NCI-H2107 (cell line): Measurements from ENCODE around the gene RPL3.

Experiments used
- DNase-seq: peaks from one replicate; lab custom pipeline; 2025; lab: John Stamatoyannopoulos, UW

RPL3 gene

DNA sequence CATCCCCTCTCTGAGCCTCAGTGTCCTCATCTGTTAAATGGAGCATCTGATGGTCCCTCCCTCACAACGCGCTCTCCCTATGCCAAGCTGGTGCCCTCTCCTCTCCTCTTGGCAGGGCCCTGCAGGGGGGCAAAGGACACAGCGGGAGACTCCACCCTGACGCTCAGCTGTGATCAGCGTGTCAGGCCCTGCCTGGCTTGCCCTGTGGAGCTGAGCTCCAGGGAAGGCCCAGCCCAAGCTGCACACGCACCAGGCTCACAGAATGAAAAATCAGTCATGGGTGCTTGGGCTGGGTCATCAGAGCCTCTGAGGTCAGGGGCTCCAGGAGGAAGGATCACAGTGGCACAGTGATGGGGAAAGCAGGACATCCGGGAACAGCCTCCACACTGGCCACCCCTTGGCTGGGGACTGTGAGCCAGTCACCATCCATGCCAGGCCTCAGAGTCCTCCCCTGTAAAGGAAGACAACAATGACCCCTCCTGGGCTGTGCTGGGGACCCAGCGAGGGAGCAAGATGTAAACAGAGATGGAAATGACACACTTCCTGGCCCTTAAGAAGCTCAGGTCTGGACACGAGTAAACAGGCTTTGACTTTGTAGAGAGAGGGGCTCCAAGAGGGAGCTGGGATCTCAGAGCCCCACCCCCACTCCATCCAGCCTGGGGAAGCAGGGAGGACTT, 36.6 kb downstream of the RPL3 start:
- no peak for DNase-seq

DNA sequence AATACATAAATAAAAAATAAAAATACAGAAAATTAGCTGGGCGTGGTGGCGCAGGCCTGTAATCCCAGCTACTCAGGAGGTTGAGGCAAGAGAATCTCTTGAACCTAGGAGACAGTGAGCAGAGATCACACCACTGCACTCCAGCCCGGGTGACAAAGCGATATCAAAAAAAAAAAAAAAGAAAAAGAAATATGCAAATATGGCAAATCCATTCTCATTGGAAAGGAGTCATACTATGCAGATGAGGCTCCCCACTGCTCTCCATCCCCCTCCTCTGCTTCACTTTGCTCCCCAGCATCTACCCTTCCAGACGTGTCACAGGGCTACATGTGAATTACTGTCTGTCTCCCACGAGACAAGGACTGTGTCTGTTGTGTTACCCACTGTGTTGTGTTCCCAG, 38.3 kb downstream of the RPL3 start:
- DNase-seq = no peak

DNA sequence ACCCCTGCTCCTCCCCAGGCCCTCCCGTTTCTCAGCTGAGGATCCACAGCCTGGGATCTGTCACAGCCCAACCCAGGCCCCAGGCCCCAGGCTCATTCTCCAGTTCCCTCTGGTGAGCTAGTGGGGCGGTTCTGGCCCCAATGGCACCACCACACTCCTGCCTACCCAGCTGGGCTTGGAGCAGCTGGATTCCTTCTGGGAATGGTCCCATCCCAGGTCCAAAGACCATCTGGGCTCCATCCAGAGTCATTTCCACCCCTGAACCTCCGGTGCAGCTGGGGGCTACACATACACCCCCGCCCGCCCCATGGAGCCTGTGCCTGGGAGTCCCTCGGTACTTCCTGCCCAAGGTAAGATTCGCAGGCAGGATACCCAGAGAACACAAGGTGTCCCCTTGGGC, 39.2 kb downstream of the RPL3 start:
- no peak for DNase-seq

DNA sequence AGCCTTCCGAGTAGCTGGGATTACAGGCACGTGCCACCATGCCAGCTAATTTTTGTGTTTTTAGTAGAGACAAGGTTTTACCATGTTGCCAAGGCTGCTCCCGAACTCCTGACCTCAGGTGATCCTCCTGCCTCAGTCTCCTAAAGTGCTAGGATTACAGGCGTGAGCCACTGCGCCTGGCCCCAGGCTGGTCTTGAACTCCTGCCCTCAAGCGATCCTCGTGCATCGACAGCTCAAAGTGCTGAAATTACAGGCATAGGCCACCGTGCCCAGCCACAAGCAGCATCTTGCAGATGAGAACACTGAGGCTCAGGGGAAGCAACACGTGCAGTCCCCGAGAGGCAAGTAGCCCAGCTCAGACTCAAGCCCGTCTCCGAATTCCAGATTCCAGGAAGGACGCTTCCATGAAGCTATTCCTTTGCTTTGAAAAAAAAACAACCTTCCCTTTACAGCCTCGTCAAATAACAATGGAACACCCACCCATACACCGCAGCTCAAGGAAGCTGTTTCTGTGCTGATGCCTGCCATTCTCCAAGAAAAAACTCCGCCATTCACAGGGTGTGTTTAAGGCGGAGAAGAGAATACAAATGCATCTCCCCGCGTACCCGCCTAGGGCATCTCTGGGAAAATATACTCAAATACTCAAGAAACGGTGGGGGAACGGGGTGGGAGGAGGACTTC, 40.1 kb downstream of the RPL3 start:
- no peak for DNase-seq

DNA sequence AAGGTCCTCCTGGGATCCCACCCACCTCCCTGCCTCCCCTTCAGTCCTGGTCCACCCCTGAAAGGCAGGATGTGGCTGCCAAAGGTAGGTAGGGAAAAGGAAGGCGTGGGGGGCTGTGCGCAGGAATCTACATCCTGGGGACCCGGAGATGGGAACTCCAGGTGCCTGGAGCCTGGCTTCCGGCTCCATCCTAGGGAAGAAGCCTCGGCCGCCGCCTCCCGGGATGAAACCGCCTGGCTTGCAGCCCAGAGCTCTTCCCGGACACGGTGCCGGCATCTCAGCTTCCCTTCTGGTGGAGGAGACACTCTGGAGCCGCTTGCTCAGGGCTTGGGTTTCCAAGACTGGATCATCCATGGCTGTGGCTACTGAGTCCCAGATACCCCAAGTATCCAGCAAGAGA, 41.4 kb downstream of the RPL3 start:
- DNase-seq = no peak

DNA sequence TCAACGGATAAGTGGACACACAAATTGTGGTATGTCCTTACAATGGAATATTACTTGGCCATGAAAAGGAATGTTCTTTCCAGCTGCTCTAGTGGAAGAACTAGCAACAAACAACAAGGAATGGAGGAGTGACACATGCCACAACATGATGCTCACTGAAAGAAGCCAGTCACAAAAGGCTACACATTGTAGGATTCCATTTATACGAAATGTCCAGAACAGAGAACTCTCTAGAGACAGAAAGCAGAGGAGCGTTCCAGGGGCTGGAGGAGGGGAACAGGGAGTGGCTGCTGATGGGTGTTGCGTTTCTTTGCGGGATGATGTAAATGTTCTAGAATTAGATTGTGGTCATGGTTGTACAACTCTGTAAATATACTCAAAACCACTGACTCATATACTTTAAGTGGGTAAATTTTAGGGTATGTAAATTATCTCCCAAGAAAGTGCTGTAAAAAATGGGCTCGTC, 42.2 kb downstream of the RPL3 start:
- DNase-seq = no peak

DNA sequence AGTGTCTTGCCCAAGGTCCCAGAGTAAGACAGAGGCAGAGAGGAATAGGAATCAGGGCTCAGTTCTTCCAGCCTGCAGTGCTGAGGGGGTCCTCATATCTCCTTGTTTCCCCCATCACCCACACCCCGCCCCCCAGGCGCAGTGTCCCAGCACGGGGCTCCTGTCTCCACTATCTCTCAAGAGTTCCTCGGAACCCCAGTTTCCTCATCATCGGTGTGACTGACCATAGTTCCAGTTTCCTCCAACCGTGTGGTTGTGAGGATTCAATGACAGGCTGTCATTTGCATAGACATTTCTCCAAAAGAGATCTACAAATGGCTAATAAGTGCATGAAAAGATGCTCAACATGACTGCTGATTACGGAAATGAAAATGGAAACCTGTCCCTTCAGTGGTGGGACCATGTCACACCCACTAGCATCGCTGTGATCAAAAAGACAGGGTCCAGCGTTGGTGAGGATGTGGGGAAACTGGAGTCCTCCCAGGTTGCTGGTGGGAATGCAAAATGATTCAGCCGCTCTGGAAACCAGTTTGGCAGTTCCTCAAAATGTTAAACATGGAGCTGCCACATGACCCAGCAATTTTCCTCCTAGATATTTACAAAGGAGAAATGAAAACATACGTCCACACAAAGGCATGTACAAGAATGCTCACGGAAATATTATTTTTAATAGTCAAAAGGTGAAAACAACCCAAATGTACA, 42.8 kb downstream of the RPL3 start:
- DNase-seq = no peak

DNA sequence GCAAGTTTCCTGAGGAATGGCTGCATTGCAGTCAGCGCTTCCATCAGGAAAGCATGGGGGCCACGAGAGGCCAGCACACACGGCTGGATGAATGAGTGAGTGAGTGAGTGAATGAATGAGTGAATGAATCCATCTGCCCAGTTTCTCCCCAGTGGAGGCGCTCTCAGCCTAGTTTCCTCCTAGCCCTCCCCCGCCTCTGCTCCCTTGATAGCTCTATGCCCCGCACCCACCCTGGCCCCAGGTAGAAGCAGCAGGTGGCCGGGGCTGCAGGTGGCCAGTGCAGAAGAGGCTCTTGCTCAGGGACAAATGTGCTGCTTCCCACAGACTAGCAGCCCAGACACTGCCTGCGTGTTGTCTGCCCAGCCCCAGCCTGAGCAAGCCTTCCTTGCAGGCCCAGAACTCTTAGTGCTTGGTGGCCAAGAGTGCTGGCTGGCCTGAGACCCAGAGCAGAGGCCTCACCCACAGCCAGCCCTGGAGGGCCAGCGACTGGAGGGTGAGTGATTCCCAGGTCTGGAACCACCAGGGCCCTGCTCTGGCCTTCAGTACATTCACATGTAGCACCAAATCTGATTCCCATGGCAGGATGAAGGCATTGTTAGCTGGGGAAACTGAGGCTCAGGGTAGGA, 43.5 kb downstream of the RPL3 start:
- DNase-seq = no peak

DNA sequence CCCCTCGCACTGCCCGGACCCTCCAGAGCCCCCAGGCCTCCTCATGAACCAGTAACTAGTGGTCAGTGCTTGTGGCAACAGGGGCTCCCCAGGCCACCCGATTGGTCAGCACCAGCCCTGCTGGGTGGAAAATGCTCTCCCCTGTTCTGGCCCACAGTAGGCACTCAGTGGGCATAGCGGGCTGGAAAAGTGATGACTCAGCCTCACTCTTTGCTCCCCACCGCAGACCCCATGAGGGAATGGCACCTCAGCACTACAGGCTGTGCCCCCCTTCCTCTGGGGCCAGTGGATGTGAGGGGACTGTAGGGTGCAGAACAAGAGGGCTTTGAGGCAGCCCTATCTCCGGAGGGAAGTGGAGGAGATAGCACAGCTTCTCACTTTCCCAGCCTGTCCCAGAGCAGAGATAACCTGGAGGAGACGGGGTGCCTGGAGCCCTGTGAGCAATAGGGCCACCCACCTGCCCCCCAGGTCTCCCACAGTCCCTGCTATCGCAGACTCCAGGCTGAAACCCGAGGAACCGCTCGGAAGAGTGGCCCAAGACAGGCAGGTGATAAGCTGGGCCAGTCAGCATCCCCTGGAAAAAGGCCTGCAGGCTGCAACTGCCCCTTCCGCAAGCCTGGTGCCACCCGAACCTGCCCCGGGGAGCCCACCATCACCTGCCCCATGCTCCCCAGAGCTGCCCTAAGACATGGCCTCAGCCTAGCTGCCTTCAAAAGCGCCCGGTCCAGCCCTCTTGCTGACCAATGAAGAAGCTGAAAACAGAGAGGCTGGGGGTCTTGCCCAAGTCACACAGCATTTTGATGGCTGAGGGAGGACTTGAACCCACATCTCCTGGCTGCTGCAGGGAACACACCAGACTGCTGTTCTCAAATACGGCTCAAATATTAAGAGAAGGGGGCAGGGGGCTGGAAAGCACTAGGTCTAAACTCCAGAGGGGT, 45.2 kb downstream of the RPL3 start:
- DNase-seq = no peak

DNA sequence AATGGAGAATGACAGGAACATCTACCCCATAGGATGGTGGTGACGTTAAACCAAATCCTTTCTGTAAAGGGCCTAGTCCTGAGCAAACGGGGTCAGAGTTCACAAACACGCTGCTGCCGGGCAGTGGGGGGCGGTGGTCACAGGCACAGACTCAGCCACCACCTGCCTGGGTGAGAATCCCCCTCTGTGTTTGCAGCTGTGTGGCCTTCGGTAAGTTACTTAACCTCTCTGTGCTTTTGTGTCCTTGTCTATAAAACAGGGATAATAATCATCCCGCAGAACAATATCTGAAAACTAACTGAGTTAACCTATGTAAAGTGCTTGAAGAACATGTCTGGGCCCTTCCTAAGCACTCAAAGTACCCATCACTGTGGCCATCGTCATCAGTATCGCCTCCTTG, 48.6 kb downstream of the RPL3 start:
- no peak for DNase-seq

DNA sequence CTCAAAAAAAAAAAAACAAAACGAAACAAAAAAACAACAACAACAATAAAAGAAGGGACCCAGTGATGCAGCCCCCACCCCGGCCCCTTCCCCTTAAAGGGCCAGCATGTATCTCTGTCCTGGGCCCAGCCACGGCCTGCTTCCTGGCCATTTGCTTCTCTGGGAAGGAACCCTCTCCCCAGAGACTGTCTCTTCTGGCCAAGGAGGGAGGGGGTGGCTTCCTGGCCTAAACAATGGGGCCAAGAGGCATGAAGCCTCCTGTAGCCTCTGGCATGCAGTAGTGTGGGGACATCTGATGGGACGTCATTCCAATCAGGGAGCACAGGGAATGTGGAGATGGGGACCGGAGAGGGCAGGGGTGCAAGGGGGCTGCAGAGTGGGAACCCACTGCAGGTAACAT, 49.1 kb downstream of the RPL3 start:
- DNase-seq = no peak

DNA sequence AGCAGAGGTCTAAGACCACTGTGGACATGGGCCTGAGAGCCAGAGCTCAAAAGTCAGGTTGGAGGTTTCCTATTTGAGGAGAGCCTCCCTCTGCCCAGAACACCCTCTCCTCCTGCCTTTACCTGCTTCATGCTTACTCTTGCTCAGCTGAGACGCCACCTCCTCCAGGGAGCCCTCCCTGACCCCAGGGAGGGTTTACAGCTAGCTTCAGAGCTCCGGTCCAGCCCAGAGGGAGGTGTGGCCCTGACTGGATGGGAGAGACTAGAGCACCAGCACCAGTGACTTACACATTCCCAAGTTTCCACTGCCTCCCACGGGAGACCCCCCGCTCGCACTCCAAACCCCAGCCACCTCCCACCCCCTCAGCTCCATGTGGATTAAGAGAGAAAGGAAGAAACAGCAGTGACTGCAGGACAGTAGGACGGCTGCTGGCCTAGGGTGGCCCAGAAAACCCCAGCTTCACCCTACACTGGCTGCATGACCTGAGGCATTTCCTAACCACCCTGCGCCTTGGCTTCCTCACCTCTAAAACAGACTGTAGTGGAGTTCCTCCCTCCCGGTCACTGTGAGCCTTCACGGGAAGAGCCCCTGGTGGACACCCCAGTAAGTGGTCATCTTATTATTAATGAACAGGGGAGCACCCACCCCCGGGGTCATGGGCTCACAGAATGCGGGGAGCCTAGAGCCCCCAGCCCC, 50.2 kb downstream of the RPL3 start:
- DNase-seq = no peak

DNA sequence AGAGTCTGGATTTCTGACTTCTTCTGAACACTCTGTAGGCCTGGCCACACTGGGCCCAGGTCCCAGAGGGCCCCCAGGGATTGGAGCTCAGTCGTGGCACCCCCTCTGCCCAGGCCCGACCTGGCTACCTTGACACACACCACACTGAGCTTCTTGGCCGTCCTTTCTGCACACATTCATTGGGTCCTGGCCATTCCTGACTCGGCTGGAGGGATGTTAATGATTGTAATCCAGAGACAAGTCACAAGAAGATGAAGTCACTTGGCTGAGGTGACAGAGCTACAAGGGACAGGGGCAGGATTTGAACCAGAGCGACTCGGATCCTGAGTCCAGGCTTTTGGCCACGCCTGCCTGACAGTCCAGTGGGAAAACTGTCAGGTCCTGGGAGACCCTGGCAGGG, 50.8 kb downstream of the RPL3 start:
- no peak for DNase-seq

DNA sequence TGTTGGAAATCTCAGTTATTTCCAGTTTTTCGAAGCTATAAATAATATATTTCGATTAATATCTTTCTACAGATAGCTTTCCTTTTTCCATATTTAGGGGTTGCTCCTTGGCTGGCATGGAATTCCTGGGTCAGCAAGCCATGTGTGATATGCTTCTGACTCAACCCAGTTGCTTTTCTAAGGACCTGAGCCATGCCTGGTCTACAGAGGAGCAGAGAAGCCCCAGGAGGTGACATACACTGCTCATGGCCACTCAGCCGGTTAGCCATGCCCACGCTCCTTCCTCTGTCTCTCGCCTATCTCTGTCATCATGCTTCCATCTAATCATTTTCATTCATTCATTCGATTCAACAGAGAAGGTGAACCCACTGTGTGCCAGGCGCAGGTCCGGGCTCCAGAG, 51.4 kb downstream of the RPL3 start:
- no peak for DNase-seq

DNA sequence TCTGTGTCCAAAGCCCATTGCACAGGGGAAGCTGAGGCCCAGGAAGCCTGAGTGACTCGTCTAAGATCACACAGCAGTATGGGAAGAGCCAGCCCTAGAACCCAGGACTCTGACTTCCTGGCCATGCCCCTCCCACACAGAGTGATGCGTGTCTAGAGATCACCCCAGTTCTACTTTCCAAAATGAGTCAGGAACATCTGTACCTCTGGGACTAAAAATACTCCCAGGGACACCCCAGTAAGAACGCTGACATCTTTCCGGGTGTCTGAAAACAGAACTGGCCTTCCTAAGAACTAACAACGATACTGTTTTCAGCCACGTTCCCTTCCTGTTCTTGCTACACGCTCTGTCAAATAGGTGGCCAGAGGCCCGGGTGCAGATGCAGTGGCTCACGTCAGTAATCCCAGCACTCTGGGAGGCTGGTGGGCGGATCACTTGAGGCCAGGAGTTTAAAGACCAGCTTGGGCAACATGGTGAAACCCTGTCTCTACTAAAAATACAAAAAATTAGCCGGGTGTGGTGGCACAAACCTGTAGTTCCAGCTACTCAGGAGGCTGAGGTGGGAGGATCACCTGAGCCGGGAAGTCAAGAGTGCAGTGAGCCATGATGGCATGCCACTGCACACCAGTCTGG, 52.9 kb downstream of the RPL3 start:
- DNase-seq = no peak

DNA sequence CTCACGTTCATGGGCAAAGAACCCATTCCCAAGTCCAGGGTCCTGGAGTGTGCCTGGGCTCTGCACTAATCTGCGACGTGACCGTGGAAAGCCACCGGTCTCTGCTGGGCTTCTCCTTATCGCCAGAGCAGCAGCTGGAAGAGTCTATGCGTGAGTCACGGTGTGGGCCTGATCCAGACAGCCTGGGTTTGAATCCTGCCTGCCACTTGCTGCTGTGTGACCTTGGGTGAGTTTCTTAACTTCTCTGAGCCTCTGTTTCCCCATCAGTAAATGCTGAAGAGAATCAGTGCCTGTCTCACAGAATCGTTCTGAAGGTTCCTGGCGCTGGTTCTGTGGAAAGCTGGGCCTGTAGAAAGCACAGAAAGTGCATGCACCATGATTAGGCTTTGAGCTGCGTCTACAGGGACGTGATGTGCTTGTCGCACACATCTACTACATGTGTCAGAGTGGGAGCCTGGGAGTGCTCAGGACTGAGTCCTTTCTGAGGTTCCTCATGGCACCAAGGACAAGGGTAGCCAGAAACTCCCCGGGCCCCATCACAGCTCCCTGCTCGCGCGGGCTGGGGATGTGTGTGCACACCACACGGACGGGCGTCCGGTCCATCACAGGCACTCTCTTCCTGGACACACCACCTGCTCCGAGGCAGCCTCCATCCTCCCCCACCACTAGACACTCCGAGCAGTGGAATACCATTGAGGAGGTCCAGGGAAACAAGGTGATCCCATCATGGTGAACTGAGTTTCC, 54.1 kb downstream of the RPL3 start:
- DNase-seq = no peak

DNA sequence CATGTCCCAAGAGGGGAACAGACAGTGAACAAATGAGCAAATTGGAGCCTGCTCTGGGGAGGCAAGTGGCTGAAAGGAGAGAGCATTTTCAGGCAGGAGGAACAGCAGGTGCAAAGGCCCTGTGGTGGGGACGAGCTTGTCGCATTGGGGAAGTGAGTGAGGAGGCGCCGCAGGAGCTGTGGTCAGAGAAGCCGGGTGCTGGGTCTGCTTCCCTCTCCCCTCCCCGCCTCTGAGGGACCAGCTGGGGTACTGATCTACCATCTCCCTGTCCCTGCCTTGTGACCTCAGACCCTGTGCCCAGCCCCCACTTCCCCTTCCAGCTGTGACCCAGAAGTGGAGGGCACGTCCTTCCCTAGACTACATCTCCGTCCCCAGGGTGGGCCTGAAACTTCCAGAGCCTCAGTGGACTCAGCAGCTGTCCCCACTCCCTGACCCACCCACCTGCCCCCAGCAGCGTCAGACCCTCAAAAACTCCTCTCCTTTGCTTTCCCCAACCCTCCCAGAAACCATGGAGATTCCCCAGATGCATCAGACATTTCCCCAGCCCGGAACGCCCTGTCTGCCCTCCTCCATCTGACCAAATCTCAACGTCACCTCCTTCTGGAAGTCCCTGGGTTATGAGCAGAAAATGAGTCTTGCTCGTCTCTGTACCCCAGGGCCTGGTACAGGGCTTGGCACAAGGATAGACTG, 54.9 kb downstream of the RPL3 start:
- DNase-seq = no peak

DNA sequence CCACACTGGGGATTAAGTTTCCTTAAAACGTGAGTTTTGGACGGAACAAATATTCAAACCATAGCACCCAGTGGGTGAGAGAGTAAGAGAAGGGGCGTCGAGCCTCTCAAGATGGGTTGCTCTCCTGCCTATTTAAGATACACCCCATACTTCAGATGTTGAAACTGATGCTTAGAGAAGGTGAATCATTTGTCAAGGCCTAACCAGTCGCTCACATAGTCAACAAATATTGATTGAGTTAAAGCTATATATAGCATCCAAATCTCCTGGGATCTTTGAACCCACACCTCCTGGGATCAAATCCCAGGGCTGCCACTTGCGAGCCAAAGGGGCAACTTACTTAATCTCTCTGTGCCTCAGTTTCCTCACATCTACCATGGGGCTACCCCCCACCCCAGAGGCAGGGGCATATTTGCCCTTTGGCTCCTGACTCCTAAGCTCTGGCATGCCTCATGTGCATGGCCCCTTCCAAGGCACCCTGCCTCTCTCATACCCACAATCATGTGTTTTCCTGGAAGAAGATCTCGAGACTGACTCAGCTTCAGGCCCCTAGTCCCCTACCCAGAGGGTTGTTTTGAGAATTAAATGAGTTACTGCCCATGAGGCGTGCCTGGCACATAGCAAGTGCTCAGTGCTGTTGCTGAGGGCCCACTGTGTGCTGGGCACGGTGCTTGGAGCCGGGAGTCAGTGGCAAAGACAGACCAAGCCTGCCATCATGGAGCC, 55.6 kb downstream of the RPL3 start:
- DNase-seq = no peak
